Ovary (tissue), 9 donors: Measurements from ENCODE around the gene SCRN2. TPM values are rescaled to one million over a fixed set of nuclear protein-coding genes. Genes with fewer than 3 reads are reported as not detected.

Experiments used
- DNase-seq, 5 donors: peaks; one replicate each; pipeline ENCODE4 v3.0.0-alpha.2; 2019 to 2020
- H3K27ac ChIP-seq, 2 donors: fragments of 200-600 bp; one replicate each; pipeline versions ENCODE4 v1.5.1 to v1.8.0; 2019 to 2022
- H3K27me3 ChIP-seq: fragments of 200-600 bp; one replicate; pipeline ENCODE4 v1.8.0; 2022
- H3K36me3 ChIP-seq: fragments of 200-600 bp; sonication (generic); one replicate; pipeline ENCODE4 v1.5.1; 2019
- H3K4me1 ChIP-seq: one replicate; pipeline ENCODE4 v1.8.1; 2013; ENCODE audit warnings: mild to moderate bottlenecking, moderate library complexity; ENCODE audit not compliant: insufficient read depth
- H3K4me3 ChIP-seq: fragments of 200-600 bp; sonication (generic); one replicate; pipeline ENCODE4 v1.5.1; 2017
- H3K9me3 ChIP-seq, 2 donors: fragments of 200-600 bp in 1 of 2; sonication (generic) in 1 of 2; one replicate each; pipeline versions ENCODE4 v1.5.1 to v1.8.1; 2013 to 2019; ENCODE audit warnings: mild to moderate bottlenecking in 1 of 2, moderate library complexity in 1 of 2
- CTCF ChIP-seq, 3 donors: fragments of 450-650 bp in 2 of 3; fragments of 200-600 bp in 1 of 3; IDR thresholded peaks; one replicate each; pipeline versions ENCODE4 v1.5.1 to v1.8.0; 2016 to 2022; ENCODE audit warnings: antibody characterized with exemption in 3 of 3, mild to moderate bottlenecking in 1 of 3
- EP300 ChIP-seq: sonication (generic); formaldehyde crosslinking; IDR thresholded peaks from one replicate; pipeline ENCODE4 v1.6.1; 2017; ENCODE audit warnings: antibody characterized with exemption
- POLR2A ChIP-seq: fragments of 450-650 bp; IDR thresholded peaks from one replicate; pipeline ENCODE4 v1.6.1; 2017; ENCODE audit warnings: antibody characterized with exemption, mild to moderate bottlenecking, moderate library complexity
- WGBS, 3 donors: extraction: QIAGEN DNeasy Blood & Tissue Kit in 1 of 3; methylation state at CpG; one replicate each; pipeline versions ENCODE4 v1.1.5 to v1.1.7; 2013 to 2017; 5-methylcytosine and 5-hydroxymethylcytosine counted together
- intact Hi-C, 4 donors: fragments of 100-400 bp; cut with DNase I; formaldehyde crosslinking; loops; one replicate each; pipeline versions ENCODE4 v1.11.0 to v1.15.1; 2022 to 2023
- polyA plus RNA-seq, 2 donors: library from polyadenylated mRNA; stranded (reverse); fragments of 200-250 nt in 1 of 2; fragments of 350-450 nt in 1 of 2; fragmentation: Illumina TruSeq in 1 of 2; extraction: RNeasy Lipid Tissue Mini Kit (QIAGEN cat#74804) in 1 of 2; gene quantifications; one replicate each; pipeline ENCODE4 v1.2.3, GENCODE V29; 2013 to 2014
- total RNA-seq, 7 donors: library from RNA; depleted of rRNA in 2 of 7; stranded (reverse); fragments of >200 nt in 2 of 7; fragmentation: NEBNext Ultra II Directional in 3 of 7; extraction: Animal tissue kit (Norgen Biotek cat#: 25700) in 3 of 7; gene quantifications; one replicate each; pipeline versions ENCODE4 v1.1.0 to v1.2.4, GENCODE V29; 2016 to 2023
- donor health status: DM: no; HTN: no; CAD: no; lungs with moderate emphysema.
- donor health status: DM: no; HTN: no; CAD: no.
- donor health status: Bipolar disorder and iron deficiency.
- donor health status: DM: yes; HTN: yes; CAD: no.
- donor health status: DM: no; HTN: no; CAD: no.
- donor health status: DM: yes; HTN: yes; CAD: no.

Gene SCRN2
- total and polyA plus RNA-seq, 9 donors, result 5.6 to 45.5 (median 36.8) TPM

- Histone ChIP-seq H3K9me3 (no peaks in the 10 kb centered on the region), H3K27ac (no peak overlapping the region), H3K4me3 (no peak overlapping the region), H3K4me1 (peaks cover 2% of the 10 kb centered on the region), H3K36me3 (no peaks in the 10 kb centered on the region), H3K27me3 (no peaks in the 10 kb centered on the region)
- intact Hi-C loops, result no loop called here
- WGBS, 3 donors, result 52 to 65% (median 54%) methylated on average over 32 of the region's 32 CpGs
- TF ChIP-seq POLR2A (no peak), CTCF (IDR thresholded peaks at IDR 0.05) (no peak), EP300 (no peak)
- DNase-seq, result no peak
Observed at GRCh38 chr17:47852113-47852949, 11.3 kb upstream of the SCRN2 start.

- Histone ChIP-seq H3K36me3 (no peaks in the 10 kb centered on the region), H3K27me3 (no peaks in the 10 kb centered on the region), H3K4me3 (no peak overlapping the region), H3K27ac (no peak overlapping the region), H3K4me1 (peaks cover 2% of the 10 kb centered on the region), H3K9me3 (no peaks in the 10 kb centered on the region)
- no peak for DNase-seq
- intact Hi-C loops, result no loop called here
- WGBS, 3 donors, result 48 to 54% (median 54%) methylated on average over 11 of the region's 11 CpGs
- no peak for TF ChIP-seq CTCF (IDR thresholded peaks at IDR 0.05)
- no peak for TF ChIP-seq POLR2A
- TF ChIP-seq EP300, result no peak
Observed at GRCh38 chr17:47851764-47852112, 10.7 kb upstream of the SCRN2 start.

GRCh38 chr17:47850692-47851573, 9.9 kb upstream of the SCRN2 start, which contains the start of gene SP6:
Gene SP6 (minus strand): TSS chr17:47851163. CDS start chr17:47848429, 2,734 bp downstream.
- peak within 1 kb of the TSS; percentile 33 for H3K4me3 ChIP-seq
- 5 to 7% (median 7%) methylated on average over 59 to 71 of the region's 71 CpGs for WGBS, 3 donors
- H3K36me3 ChIP-seq, result no peaks in the 10 kb centered on the region
- H3K27ac ChIP-seq, result no peak within 1 kb of the TSS
- H3K27me3 ChIP-seq, result no peaks in the 10 kb centered on the region
- peak; percentile 57 to 74 (median 68) for DNase-seq
- TF ChIP-seq EP300 (no peak), CTCF (IDR thresholded peaks at IDR 0.05) (no peak), POLR2A (no peak)
- no peaks in the 10 kb centered on the region for H3K9me3 ChIP-seq
- intact Hi-C loops, result no loop called here
- H3K4me1 ChIP-seq, result peaks cover 2% of the 10 kb centered on the region

GRCh38 chr17:47850373-47850691, 9.3 kb upstream of the SCRN2 start:
- intact Hi-C loops, result no loop called here

More at GRCh38 chr17:47850373-47850691, 9.3 kb upstream of the SCRN2 start:
- Histone ChIP-seq H3K4me1 (peaks cover 2% of the 10 kb centered on the region), H3K27me3 (no peaks in the 10 kb centered on the region), H3K36me3 (no peaks in the 10 kb centered on the region), H3K9me3 (no peaks in the 10 kb centered on the region), H3K4me3 (no peak overlapping the region), H3K27ac (no peak overlapping the region)
- WGBS, 3 donors, result 58 to 63% (median 59%) methylated on average over 9 of the region's 9 CpGs
- no peak for DNase-seq
- no peak for TF ChIP-seq EP300
- TF ChIP-seq CTCF (IDR thresholded peaks at IDR 0.05), result no peak
- TF ChIP-seq POLR2A, result no peak
